Measurements from ENCODE around the gene OLFML2A.

Gene OLFML2A

DNA sequence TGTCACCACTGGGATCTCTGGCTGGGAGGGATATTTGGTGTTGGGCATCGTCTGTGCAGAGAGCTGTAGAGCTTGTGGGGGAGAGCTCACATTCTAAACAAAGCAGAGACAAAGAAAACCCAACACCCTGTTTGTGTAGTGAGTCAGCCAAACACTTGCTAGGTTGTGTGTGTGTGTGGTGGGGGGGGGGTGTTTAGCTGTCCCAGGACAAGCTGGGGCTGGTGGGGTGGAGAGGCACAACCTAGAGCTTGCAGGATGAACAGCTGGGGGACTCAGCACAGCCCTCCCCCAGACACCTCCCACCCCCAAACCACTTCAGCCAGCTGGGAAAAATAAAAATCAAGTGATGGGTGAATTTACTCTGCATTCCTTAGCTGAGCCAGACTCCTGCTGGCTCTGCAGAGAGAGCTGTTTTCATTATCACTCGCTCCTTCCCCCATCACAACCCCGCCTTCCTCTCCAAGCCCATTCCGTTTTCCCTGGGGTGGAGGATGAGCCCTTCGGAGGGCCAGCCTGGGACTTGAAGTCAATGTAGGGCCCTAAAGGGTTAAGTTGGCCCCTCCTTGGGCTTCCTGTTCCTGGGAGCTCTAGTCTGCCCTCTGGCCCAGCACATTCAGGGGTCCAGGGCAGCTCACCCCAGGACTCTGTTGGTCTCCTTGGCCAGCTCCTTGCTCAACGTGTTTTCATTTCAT lies 2.6 kb downstream of the OLFML2A start:
- no peak for DNase-seq

DNA sequence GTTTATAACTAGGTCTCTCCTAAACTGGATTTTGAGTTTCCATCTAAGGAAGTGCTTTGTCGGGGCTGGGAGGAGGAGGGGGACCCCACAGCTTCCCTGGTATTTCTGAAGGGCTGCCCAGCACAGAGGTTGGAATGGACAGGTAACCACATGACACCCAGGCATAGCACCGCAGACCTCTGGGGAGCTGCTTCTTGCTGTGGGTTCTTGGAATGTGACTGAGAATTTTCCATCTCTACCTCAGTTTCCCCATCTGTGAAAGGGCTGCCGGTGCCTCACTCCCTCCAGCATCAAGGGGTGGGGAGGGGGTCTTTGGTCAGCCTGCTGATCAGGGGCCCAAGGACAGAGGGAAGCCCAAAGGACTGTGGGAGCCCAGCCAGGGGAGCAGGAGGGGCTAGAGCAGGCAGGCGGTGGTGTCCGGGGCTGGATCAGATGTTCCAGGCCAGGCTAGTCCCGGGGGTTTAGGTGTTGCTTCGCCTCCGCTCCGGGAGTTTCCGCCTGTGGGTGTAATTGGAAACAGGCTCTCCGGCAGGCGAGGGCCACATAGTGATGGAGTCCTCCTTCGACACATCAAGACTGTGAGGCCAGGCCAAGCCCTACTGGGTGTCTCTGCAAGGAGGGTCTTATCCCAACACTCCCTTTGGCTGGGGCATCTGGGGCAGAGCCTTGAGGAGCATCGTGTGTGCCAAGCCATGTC lies 3.3 kb downstream of the OLFML2A start:
- no peak for DNase-seq

DNA sequence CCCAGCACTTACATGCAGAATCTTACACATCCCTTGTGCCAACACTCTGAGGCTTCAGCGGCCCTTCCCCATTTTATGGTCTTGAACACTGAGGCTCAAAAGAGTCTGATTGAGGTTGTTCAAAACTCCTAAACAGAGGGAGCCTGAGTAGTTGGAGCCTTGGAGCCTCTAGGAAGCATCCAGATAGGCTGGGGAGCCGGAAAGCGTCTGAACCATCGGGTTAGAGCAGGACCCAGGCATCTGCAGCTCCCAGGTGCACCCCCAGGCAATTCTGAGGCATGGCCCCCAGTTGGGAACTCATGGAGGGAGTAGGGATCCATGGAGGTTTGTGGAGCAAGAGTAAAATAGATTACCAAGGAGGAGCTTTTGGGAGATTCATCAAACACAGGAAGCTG lies 3.8 kb downstream of the OLFML2A start:
- DNase-seq = no peak

DNA sequence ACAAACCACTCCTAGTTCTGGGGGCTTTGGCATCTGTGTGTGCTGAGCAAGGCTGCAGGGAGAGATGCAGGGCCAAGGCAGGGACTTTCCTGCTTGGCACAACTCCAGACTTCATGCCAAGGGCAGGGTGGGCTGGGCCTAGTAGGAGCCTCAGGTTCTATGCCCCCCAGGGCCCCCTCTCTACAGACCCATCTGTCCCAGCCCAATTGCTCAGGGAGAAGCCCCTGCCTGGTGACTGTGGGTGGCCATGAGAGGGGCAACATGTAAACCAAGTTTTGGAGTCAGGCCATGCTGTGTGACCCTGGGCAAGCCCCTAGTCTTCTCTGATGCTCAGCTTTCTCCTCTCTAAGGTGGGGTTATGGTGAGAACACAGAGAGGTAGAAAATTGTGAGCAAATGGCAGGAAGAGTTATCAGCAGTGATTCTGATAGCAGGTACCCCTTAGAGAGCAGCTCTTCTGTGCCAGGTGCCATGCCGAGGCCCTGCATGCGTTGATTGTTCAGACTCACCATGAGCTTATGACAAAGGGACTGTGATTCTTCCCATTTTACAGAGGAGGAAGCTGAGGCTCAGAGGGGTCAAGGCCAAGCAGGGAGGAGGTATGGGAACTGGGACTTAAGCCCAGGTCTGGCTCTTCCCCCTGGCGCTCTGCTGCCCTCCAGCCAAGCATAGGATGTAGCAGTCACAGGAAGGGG lies 5.2 kb downstream of the OLFML2A start:
- no peak for DNase-seq

DNA sequence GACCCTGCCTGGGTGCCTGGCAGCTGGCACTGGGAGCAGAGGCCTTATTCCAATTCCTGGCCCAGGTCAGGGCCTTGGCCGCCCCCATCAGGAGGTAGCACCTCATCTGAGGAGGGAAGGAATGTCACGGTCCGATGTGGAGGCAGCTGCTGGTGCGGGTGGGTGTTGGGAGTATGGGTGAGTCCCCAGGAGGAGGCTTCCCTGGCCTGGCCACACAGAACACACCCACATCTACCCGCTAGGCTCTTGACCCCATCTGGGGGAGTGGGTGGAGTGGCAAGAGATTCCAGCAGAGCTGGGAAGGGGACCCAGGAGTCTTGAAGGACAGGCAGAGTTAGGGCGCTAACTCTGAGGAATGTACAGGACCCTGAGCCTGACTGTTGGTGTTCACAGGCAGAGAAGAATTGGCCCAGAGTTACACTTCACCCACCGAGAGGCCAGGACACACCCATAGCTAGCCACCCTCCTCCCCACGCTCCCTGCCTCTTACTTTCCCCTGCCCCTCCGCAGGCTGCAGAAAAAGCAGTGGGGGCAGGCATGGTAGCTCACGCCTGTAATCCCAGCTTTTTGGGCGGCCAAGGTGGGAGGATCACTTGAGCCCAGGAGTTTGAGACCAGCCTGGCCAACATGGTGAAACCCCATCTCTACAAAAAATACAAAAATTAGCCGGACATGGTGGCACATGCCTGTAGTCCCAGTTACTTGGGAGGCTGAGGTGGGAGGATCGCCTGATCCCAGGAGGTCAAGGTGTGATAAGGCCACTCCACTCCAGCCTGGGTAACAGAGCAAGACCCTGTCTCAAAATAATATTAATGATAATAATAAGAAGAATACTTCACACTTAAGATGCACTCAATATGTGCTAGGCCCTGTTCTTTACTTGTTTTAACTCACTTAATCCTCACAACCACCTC lies 6.0 kb downstream of the OLFML2A start:
- DNase-seq = no peak

DNA sequence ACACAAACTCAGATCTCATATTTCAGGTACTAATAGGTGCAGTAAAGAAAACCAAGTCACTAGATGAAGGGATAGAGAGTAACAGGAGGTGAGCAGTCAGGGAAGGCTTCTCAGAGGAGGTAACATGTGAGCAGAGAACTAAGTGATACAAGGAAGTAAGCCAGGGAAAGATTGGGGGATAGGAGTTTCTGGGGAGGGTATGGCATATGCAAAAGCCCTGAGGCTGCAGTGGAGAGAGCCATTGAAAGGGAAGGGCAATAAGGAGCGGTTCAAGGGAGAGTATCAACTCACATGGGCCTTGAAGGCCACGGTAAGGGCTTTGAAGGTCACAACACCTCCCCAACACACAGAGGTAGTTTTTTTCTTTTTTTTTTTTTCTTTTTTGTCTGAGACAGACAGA lies 6.9 kb downstream of the OLFML2A start:
- DNase-seq = no peak

DNA sequence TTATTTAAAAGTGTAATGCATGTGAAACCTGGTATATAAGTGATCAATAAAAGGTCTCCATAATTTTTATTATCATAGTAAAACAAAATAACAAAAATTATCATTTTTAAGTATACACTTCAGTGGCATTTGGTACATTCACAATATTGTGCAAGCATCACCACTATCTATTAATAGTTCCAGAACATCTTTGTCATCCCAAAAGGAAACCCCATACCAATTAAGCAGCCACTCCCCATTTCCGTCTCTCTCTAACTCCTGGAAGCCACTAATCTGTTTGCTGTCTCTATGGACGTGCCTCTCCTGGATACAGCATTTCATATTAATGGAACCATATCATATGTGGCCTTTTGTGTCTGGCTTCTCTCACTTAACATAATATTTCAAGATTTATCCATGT lies 7.6 kb downstream of the OLFML2A start:
- DNase-seq = no peak

DNA sequence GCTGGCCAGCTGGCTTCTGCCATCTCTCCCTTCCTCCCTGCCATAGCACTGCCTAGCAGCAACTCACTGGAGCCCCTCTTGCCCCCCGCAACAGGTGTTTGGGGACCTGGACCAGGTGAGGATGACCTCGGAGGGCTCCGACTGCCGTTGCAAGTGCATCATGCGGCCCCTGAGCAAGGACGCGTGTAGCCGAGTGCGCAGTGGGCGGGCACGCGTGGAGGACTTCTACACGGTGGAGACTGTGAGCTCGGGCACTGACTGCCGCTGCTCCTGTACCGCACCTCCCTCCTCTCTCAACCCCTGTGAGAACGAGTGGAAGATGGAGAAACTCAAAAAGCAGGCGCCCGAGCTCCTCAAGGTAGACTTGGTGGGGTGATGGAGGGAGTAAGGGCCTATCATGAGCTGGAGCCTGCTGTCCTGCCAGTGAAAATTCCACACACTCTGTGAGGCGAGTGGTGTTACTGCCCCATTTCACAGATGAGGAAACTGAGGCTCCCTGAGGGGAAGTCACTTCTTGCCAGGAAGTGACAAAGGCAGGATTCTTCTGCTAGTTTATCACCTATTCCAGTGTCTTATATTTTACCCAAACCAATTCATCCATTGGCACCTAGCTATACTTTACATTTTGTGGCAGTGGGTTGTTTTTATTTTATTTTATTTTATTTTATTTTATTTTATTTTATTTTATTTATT lies 10.1 kb downstream of the OLFML2A start:
- no peak for DNase-seq

DNA sequence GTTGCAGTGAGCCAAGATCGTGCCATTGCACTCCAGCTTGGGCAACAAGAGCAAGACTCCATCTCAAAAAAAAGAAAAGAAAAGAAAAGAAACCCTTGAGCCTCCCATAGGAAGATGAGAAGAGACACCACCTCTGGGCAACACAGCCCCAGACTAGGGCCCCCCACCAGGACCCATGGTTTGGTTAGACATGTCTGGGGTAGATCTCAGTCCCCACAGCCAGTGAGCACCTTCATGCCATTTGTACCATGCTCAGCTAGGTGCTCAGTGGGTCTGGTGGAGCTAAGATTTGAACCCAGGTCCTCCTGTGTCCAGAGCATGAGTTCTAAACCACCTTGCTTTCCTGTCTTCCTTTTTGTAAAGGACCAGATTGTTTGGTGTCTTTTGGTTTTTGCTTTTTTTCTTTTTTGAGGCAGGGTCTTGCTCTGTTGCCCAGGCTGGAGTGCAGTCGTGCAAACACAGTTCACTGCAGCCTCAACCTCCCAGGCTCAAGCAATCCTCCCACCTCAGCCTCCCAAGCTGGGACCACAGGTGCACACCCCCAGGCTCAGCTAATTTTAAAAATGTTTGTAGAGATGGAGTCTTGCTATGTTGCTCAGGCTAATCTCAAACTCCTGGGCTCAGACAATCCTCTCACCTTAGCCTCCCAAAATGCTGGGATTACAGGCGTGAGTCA lies 11.7 kb downstream of the OLFML2A start:
- DNase-seq = no peak

DNA sequence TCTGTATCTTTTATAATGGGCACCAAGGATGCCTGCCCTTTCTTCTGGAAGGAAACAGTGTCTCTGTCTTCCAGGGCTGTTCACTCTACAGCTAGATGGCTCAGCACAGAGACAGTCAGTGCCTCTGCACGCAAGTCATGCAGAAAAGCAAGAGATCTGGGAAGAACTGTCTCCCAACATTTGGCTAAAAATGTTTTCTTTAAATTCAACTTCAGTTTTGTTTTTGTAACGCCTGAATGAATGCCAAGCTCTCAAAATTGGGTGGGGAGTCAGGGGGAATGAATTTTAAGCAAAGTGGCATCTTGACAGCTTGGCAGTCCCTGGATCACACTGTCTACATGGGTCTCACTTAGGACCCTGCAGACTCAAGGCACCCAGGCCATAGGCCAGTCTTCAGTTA lies 12.6 kb downstream of the OLFML2A start:
- DNase-seq = no peak

DNA sequence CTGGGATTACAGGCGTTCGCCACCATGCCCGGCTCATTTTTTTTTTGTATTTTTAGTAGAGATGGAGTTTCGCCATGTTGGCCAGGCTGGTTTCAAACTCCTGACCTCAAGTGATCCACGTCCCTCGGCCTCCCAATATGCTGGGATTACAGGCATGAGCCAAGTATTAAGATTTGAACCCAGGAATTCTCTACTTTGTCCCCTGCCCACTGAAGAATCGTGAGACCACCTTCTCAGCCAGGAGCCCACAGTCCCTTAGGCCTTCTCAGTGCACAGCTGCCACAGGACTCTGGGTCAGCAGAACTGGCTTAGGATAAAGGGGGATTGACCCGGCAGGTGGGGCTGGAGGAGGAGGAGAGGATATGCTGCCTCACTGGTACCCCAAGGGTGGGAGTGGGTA lies 13.4 kb downstream of the OLFML2A start:
- DNase-seq = no peak

DNA sequence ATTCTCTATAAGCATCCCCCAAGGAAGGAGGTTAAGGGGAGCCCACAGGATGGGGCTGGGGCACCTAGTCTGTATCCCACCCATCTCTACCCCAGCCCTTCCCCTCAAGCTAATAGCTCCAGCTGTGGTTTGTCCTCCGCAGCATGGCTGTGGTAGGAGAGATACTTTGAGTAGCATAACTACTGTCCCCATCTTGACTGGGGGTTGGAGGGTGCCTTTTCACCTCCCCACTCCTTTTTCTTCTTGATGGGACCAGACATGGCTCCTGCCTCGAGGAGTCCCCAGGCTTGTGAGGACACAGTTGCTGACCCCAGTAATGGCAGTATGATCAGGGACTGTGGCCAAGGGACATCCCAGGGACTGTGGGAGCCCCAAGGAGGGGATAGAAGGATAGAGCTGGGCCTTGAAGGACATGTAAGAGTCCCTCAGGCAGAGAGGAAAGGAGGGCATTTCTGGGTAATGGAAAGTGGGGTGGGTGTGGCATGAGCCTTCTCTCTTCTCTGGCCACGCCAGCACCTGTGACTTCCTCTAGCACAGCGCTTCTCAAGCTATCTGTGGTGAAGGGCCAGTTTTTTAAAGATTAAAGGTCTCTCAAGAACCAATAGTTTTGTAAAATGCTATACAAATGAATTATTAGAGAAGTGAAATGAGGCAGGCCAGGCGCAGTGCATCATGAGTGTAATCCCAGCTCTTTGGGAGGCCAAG lies 14.0 kb downstream of the OLFML2A start:
- no peak for DNase-seq

DNA sequence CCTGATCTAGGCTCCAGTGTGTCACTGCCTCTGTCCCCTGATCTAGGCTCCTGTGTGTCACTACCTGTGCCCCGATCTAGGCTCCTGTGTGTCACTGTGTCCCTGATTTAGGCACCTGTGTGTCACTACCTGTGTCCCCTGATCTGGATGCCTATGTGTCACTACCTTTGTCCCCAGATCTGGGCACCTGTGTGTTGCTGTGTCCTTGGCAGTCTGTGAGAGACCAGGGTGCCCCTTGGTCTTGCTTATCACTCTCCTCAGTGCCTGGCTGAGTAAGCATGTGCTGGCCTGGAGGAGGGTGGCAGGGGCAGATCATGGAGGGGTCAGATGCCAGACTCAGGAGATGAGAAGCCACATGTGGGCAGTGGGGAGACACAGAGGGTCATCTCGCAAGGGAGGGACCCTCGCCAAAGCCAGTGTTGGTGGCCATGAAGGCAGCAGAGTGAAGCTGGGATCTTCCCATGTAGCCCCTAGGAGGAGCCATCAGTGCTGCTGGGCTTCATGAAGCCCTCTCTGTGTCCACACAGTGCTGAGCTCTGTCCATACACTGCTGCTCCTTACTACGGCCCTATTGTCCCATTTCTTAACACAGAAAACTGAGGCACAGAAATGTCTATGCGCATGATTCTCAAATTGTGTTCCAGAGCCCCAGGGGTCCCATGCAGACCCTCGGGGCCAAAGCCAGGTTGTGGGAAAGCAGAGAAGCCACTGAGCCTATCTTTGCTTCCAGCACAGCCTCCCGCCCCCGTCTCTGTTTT lies 15.5 kb downstream of the OLFML2A start:
- no peak for DNase-seq

DNA sequence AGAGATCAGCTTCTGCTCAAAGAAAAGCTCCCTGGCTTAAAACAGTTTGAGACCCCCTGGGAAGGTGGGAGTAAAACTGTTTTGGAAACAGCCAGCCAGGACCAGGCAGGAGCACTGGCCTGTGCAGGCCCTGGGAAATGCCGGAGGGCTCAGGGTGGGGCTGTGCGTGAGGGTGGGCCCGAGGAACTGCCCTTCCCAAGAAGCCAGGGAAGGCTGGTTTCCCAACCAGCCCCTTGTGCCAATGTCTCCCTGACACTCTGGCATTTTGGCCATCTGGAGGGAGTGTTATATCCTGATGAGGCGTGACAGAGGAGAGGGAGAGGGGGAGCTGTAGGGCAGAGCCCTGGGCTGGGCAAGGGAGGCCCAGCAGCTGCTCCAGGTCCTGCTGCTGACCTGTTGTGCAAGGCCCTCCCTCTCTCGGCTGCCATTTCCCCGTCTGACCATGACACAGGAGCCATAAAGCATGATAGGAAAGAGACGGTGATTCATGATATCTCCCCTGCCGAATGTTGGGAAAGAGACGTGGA lies 16.1 kb downstream of the OLFML2A start:
- no peak for DNase-seq

DNA sequence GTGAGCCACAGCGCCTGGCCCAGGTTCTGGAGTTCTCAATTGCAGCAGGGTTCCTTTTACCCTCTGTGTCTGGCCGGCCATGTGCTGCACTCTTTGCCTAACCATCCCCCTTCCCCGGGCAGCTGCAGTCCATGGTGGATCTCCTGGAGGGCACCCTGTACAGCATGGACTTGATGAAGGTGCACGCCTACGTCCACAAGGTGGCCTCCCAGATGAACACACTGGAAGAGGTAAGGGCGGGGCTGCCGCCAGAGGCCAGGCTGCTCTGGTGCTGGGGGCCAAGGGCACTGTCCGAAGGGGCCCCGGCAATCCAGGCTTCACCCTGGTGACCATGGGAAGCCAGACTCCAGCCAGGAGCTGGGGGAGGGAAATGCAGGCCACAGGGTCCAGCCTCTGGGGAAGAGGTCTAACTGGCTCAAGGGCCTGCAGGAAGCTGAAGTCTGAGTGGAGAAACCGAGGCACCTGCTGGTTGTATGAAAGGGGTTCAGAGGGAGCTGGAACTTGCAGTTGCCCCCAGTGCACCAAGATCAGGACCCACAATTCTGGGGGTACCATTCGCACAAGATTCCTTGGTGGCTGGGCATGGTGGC lies 18.1 kb downstream of the OLFML2A start:
- no peak for DNase-seq

DNA sequence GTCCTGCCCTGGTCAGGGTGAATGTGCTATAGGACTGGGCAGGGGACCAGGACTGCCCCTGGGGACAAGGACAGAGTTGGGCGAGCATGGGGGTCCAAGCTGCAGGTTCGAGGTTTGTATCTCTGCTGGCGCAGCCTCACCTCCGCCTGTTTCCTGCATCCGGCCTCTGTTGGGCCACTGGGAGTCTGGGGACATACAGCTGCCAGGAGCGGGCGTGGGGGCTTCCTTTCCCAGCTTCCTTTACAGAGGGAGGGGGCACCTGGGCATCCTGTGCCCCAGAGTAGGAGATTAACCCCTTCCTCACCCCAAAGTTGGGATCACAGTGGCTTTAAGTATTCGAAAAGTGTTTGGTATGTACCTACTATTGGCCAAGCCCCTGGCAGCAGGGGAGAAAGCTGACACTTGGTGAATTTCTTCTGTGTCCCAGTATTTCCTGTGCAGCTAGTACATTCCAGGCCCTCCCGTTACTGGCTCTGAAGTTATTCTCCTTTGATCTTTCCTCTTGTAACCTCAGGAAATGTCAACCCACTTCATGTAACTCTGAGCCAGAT lies 19.0 kb downstream of the OLFML2A start:
- DNase-seq = no peak

DNA sequence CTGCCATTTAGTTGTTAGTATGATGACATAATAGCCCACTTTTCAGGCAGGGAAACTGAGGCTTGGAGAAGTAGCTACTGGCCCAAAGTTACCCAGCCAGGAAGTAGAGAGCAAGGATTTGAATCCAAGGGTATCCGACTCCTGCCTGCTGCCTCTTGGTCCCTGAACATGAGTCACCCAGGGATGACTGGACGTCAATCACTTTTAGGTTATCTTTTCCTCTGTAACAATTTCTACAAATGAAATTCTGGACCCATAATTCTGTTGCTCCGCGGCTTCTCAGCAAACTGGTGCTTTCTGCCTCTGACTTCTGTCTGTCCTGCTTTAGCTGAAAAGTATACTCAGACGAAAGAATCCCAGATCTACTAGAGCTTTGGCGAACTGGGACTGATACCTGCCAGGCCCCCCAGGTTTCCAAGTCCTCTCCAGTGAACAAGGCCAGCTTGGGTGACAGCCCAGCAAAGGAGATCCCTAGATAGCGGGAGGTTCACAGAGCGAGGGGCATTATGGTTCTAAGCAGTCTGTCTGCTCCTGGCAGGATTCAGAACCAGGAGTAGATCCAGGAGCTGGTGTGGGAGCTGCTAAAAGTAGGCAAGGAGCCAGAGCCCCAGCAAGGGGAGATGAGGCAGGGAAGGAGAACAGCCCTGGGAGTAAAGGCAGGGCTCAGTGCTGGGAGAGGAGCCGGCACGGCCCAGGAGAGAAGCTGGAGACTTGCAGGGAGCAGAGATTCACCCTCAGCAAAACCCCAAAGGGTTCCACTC lies 20.6 kb downstream of the OLFML2A start:
- no peak for DNase-seq

DNA sequence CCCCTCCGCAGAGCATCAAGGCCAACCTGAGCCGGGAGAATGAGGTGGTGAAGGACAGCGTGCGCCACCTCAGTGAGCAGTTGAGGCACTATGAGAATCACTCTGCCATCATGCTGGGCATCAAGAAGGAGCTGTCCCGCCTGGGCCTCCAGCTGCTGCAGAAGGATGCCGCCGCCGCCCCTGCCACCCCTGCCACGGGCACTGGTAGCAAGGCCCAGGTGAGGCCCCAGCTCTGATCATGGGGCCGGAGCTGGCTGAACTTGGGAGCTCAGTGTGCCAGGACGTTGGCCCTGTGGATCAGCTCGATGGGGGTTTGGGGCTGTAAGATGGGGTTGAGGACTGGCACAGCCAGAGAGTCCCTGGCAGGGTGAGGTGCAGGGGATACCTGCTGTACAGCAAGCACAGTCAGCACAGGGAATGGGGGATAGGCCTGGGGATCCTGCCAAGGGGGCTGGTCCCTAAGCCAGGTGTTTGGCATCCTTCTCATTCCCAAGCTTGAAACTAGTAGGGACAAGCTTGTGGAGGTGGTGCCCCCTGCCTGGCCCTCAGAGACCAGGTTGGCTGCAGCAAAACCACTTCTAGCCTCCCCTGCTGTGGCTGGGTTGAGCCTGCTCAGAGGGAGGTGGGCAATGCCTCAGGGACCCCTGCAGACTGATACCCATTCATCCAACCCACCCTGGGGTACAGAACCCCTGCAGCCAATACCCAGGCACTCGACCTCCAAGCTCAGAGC lies 22.5 kb downstream of the OLFML2A start:
- DNase-seq = peak; percentile 3
